ENCODE data around the gene PC. TPM values are rescaled to one million over a fixed set of nuclear protein-coding genes. Genes with fewer than 3 reads are reported as not detected.
"Not testable (repeated sequence)": the region's sequence is repeated elsewhere in the genome, so short reads cannot be mapped to it uniquely, and the experiment has no call there.

Gene PC, protein sequence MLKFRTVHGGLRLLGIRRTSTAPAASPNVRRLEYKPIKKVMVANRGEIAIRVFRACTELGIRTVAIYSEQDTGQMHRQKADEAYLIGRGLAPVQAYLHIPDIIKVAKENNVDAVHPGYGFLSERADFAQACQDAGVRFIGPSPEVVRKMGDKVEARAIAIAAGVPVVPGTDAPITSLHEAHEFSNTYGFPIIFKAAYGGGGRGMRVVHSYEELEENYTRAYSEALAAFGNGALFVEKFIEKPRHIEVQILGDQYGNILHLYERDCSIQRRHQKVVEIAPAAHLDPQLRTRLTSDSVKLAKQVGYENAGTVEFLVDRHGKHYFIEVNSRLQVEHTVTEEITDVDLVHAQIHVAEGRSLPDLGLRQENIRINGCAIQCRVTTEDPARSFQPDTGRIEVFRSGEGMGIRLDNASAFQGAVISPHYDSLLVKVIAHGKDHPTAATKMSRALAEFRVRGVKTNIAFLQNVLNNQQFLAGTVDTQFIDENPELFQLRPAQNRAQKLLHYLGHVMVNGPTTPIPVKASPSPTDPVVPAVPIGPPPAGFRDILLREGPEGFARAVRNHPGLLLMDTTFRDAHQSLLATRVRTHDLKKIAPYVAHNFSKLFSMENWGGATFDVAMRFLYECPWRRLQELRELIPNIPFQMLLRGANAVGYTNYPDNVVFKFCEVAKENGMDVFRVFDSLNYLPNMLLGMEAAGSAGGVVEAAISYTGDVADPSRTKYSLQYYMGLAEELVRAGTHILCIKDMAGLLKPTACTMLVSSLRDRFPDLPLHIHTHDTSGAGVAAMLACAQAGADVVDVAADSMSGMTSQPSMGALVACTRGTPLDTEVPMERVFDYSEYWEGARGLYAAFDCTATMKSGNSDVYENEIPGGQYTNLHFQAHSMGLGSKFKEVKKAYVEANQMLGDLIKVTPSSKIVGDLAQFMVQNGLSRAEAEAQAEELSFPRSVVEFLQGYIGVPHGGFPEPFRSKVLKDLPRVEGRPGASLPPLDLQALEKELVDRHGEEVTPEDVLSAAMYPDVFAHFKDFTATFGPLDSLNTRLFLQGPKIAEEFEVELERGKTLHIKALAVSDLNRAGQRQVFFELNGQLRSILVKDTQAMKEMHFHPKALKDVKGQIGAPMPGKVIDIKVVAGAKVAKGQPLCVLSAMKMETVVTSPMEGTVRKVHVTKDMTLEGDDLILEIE
- 4.7 and 10.6 TPM in 2 replicates for total RNA-seq

DNA sequence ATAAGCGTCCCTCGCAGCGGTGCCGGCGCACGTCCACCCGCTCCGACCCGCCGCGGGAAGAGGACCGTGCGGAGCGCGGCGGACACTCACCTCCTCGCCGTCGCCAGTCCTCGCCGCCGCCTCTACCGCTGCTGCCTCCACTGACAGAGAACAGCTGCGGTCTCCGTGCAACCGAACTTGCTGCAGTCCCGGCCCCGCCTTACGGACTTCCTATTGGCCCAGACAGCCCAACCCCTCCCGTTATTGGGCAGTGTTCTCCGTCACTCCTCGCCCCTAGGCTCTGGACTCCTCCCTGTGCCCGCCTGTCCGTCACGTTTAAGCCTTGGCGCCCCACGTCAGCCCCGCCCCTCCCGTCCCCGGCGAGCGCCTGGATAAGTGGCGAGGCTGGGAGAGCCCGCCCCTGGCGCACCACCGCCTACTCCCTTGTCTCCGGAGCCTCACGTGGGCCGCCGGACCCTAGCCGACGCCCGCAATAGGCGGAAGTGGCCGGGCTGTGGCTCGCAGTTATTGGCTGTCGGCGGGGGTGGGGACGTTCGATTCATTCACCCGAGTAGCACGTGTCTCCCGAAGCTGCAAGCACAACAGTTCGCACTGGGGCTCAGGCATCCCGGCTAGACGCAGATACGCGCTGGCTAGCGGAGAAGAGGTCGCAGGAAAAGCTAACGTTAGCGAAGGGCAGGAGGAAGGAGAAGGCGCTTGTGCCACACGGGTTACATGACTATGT, at the start of gene PC:
TSS of gene PC (minus strand) at position 152 of the 724 bp plus-strand sequence. CDS start 86,224 bp downstream, outside the sequence.
- H3K4me3 ChIP-seq (ENCODE audit: low read depth, low read length): peak within 1 kb of the TSS; percentile 74
- peak; percentile 94 for DNase-seq (ENCODE audit: low read depth)
- TF ChIP-seq, protein P1, sequence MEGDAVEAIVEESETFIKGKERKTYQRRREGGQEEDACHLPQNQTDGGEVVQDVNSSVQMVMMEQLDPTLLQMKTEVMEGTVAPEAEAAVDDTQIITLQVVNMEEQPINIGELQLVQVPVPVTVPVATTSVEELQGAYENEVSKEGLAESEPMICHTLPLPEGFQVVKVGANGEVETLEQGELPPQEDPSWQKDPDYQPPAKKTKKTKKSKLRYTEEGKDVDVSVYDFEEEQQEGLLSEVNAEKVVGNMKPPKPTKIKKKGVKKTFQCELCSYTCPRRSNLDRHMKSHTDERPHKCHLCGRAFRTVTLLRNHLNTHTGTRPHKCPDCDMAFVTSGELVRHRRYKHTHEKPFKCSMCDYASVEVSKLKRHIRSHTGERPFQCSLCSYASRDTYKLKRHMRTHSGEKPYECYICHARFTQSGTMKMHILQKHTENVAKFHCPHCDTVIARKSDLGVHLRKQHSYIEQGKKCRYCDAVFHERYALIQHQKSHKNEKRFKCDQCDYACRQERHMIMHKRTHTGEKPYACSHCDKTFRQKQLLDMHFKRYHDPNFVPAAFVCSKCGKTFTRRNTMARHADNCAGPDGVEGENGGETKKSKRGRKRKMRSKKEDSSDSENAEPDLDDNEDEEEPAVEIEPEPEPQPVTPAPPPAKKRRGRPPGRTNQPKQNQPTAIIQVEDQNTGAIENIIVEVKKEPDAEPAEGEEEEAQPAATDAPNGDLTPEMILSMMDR (conservative IDR thresholded peaks at IDR 0.05; ENCODE audit: low read depth, low read length): no peak

DNA sequence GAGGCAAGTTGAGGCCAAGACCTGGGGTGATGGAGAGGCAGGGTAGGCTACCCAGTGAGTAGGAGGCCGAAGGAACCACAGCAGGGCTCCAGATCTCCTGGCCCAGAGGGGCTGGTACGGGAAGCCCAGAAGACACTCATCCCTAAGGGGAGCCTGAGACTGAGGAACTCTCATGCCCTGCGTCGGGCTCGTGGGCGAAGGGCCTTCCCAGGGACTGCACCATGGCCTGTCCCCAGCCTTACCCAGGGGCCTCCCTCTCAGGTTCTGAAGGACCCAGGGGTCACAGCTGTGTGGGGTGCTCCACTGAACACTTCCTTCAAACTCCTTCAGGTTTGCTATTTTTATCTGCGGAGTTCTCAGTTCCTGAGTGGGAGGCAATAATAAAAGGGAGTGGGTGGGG, 48.9 kb upstream of the PC start:
- TF ChIP-seq, protein P1 (conservative IDR thresholded peaks at IDR 0.05; ENCODE audit: low read depth, low read length): no peak
- no peak for DNase-seq (ENCODE audit: low read depth)
- no peak overlapping the region for H3K4me3 ChIP-seq (ENCODE audit: low read depth, low read length)

DNA sequence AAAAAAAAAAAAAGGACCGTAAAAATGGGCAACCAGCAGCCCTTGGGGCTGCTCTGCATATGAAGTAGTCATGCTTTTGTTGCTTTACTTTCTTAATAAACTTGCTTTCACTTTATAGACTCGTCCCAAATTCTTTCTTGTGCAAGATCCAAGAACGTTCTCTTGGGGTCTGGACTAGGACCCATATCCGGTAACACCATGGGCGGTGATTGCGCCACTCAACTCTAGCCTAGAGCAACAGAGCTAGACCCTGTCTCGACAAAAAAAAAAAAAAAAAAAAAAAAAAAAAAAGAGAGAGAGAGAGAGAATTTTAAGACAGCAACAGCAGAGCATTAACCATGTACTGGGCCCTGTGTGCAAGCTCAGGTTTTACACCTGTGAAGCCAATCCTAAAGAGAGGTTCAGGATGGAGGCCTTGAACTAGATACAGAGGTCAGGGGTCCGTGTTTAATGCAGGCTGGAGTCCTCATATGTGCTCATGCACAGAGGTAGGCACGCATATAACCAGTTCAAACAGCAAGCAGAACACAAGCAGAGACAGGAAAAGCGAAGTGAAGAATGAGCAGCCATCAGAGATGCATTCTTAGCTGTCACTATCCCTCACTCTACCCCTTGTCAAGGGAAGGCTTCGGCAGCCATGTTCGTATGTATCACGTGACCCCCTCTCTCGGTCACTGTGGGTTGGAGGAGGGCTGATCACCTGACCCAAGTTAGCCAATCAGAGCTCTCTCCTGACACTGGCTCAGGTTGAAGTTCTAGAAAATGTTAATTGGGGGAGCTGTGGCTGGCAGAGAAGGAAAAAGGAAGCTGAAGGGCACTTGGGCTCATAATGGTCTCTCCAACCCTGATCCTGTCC, 48.1 kb upstream of the PC start:
- no peak overlapping the region for H3K4me3 ChIP-seq (ENCODE audit: low read depth, low read length)
- no peak for DNase-seq (ENCODE audit: low read depth)
- TF ChIP-seq, protein P1 (conservative IDR thresholded peaks at IDR 0.05; ENCODE audit: low read depth, low read length): no peak

DNA sequence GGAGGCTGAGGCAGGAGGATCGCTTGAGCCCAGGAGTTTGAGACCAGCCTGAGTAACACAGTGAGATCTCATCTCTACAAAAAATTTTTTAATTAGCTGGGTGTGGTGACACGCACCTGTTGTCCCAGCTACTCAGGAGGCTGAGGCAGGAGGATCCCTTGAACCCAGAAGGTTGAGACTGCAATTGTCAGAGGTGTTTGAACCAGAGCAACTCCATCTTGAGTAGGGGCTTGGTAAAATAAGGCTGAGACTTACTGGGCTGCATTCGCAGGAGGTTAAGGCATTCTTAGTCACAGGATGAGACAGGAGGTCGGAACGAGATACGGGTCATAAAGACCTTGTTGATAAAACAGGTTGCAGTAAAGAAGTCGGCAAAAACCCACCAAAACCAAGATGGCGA, 47.0 kb upstream of the PC start:
- H3K4me3 ChIP-seq (ENCODE audit: low read depth, low read length); DNase-seq (ENCODE audit: low read depth): not testable (repeated sequence)

DNA sequence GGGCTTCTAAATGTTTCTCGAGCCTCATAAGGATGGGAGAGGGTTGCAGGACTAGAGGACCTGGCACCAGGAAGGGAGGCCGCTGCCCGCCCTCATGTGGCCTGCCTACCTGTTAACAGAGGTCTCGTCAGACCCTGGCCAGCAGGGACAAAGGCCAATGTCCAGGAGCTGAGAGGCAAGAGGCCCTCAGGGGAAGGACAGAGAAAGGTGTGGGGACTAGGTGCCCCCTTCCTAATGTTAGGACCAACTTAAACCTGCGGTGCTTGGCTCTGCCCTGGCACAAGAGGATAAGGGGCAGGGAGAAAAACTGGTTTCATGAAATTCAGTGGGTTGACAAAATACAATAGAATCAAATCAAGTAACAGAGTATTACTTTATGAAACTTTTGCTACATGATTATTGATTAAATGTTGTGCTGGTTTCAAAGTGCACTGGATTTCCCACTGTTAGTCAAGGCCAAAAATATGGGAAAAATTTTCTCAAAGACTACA, 44.8 kb upstream of the PC start:
- TF ChIP-seq, protein P1 (conservative IDR thresholded peaks at IDR 0.05; ENCODE audit: low read depth, low read length): no peak

DNA sequence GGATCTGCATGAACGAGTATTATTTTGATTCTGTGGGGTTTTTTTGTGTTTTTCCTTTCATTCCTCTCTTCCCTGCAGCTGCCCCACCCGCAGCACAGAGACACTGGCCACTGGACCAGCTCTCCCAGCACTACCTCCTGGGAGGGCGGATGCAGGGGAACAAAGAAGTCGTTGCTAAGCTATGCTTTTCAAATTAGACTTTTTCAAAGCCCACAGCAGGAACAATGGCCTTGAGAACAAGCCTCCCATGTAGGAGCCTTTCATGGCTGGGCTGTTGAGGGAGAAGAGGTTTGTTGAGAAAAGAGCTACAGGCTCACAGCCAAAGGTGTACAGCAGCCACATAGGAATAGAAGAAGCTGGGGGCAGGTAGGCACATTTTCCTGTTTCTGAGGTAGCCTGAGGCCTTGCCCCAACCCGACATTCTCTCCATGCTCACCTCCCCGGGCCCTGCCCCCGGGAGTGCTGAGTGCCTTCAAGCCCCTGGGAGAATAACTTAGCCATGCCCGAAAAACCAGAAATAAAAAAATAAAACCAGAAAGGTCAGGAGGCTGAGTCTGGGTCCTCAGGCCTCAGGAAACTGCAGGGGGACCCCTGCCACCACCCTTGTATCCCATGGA, 44.2 kb upstream of the PC start:
- no peak for DNase-seq (ENCODE audit: low read depth)
- H3K4me3 ChIP-seq (ENCODE audit: low read depth, low read length): no peak overlapping the region
- TF ChIP-seq, protein P1 (conservative IDR thresholded peaks at IDR 0.05; ENCODE audit: low read depth, low read length): no peak

More for the DNA sequence above, 44.8 kb upstream of the PC start:
- DNase-seq (ENCODE audit: low read depth): no peak
- H3K4me3 ChIP-seq (ENCODE audit: low read depth, low read length): no peak overlapping the region

Measured in epithelial cell of proximal tubule (primary cell).